Medulla oblongata (tissue), 1 donor: ENCODE results near the gene HLA-DOB.
A peak's percentile ranks its signal among the peaks of the same experiment; 100 is the strongest.

Experiments
- DNase-seq: peaks from one replicate; pipeline ENCODE4 v3.0.0-alpha.2; 2015; ENCODE audit errors: extremely low spot score

HLA-DOB gene

DNA sequence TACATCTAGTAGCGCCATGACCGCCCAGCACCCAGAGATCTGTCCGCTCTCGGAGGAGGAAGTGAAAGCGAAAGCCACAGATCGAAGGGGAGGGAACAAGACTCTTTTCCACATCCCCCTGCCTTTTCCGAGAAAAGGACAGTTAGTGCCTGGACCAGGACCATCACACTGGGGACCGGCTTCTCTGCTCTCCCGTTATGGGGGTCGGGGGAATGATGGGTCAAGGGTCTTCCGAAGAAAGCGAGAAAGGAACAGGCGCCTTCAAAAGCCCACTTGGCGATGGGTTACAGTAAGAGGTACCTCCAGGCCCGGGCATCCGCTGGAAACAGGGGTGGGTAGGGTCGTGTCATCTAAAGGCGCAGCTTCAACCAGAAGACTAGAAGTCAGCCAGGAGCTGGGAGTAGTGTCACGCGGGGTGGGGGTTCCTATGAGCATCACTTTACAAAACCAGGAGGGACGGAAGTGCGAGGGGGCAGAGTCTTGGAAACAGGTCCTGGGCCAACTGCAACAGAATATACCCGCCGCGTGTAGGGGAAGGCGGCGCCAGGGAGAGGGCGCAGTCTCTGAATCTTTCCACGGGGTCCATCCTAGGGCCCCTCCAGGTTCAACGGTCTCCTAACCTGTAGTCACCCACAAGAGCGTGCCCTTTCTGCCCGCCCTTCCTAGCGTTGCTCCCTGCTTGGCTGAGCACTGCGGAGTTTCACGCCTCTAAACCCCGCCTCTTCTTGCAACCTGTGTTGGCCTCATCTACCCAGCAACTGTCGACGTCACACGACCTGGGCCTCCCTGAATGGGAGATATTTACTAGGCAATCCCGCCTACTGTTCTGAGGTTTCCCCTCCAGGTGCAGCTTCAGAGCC lies 27.4 kb upstream of the HLA-DOB start, which contains the start of gene PSMB8:
TSS of gene PSMB8 (minus strand) at position 69 of the 860 bp plus-strand sequence. CDS start at position 18, 51 bp downstream.
- peak; percentile 98 for DNase-seq

DNA sequence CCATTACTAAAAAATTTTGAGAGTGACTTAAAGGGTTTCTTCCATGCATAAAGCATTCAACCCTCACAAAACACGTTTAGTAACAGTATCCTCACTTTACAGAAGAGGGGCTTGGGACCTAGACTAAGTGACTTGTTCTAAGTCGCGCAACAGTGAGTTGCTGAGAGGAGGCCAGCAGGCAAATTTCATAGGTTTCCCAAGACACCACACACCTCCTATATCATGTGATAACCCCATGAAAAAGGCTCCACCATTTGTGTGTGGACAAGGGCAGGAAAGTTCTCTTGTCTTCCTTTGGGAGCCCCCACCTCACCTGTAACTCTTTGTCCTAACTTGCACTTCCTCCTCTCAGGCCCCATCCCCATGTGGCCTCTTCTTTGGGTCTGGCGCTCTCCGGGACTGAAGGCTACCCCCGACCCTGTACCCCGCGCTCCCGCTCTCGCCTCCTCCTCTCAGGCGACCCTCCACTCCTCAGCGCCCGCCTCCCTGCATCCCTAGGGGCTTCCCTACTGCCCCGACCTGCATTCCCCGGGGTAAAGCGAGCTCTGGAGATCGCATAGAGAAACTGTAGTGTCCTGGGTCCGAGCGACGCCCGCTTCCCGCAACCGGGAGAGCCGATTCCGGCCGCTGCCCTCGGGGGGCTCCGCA lies 26.7 kb upstream of the HLA-DOB start:
- DNase-seq: peak; percentile 46

DNA sequence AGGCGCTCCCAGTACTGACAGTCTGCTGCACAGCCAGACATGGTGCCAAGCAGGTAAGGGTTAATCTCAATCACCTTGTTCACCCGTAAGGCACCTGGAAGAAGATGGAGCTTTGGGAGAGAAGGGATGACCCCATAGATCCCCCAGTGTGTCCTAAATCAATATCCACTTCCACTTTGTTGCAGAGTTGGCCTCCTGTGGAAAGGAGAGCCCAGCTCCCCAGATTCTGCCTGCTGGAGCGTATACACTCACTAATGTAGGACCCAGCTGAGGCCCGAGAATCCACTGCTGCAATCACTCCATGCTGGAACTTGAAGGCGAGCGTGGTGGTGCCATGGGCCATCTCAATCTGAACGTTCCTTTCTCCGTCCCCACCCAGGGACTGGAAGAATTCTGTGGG lies 25.9 kb upstream of the HLA-DOB start:
- no peak for DNase-seq

DNA sequence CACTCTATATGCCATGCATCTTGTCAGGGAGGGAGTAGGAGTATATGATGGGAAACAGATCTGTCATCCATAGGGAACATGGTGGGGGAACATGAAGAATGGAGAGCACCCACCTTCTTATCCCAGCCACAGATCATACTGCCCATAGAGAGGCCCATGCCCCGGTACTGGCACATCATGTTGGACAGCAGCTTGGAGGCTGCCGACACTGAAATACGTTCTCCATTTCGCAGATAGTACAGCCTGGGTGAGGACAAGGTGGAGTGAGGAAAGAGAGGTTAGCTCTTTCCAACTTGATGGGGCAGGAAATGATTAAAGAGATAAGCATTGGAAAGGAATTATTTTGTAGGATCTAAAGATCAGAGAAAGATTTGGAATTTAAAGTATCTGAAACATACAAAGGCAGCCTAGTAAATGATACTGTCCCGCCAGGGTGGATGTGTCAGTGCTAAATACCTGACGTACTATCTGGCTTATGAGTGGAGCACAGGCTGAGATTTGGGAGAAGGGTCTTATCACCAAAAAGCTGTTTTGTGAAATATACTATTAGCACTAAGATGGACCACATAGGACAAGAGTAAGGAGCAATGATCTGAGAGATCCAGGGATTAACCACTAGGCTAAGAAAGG lies 25.3 kb upstream of the HLA-DOB start:
- DNase-seq: no peak

DNA sequence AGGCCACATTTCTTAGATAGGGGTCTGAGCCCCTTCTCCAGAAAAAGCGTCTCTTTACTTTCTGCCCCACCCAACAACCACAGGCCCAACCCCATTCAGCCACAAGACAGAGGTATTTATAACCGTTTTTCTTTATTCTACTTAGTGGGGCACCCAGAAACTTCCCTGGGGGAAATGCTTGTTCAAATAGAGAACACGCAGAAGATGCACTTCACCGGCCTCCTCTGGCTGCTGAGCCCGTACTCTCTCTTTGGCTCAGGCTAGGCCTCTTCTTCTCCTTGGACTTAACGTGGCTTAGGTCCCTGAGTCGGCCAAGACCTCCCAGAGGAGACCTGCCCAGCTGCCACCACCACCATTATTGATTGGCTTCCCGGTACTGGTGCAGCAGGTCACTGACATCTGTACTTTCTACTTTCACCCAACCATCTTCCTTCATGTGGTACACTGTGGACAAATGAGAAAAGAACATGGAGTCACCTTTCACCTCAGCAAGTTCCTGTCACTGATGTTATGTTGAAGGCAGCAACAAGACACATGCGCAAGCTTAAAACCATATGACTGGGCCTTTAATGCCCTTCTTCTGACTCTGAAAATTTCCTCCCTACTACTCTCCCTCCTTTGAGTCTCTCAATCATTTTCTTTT lies 23.9 kb upstream of the HLA-DOB start:
- no peak for DNase-seq

DNA sequence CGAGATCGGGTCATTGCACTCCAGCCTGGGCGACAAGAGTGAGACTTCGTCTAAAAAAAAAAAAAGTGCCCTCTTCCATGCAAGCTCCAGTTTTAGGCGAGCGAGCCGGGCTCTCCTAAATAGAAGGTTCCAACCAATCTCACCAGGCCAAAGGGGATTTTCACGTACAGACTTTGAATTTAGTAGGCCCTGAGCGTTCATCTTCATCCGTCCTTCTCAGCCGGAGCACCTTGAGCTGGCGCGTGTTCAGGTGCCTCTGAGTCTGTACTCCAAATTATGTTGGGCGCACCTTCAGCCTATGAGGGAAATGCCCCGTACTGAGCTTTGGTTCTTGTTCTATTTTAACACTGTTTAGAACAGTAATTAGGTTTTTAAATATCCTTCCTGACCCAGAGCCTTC lies 22.6 kb upstream of the HLA-DOB start:
- DNase-seq: no peak

DNA sequence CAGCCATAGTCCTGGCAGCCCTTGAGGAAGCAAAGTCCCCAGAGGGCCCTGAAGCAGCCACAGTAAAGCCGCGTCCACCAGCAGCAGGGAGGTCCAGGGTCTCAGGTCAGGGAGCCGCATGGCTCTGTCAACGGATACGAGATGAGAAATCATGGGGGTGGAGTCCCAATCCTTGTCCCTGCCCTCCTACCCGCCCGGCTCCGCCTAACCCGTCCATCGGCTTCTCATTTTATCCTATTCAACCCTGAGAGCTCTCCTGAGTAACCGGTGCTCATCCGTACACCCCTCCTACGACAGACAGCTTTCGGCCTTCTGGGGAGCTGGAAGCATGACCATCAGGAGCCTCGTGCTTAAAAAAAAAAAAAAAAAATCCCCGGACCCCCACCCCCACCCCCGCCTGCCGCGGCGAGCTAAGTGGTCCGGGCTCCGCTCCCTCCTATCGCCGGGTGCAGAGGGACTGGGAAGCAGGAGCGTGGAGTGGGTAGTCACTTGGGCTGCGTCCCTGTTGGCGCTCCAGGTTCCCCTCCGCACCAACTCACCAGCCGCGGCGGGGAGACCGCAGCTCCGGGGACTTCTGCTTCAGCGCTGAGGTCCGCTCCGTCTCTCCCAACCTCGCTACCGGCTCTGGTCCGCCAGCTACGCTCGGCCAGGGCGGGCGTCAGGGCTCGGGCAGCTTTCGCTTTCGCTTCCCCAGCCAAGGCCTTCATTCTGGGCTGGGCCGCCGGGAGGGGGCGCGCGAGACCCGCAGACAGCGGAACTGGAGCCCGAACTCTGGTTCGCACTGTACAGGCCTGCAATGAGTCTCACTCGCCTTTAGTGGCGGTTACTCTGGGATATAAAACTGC lies 21.5 kb upstream of the HLA-DOB start, which contains the start of gene TAP2:
TSS of gene TAP2 (minus strand) at position 626 of the 845 bp plus-strand sequence. CDS start at position 120, 506 bp downstream.
- DNase-seq: peak; percentile 96

DNA sequence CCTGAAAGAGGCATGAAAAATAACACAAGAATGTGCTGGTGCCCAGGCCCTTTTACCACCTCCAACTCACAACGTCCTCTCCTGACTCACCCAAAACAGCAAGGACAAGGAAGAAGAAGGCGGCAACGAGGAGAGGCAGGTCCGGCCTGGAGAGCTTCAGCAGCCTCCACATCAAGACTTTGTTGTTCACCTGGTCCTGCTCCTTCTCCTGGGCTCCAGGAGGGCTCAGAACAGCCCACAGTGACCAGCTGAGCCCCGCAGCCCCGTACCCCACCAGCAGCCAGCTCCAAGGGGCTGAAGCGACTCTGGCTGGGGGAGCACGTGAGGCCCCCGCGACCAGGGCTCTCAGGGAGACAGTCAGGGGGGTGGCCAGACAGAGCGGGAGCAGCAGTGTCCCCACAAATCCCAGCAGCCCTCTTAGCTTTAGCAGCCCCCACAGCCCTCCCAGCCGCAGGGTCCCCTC lies 20.9 kb upstream of the HLA-DOB start:
- DNase-seq: no peak

DNA sequence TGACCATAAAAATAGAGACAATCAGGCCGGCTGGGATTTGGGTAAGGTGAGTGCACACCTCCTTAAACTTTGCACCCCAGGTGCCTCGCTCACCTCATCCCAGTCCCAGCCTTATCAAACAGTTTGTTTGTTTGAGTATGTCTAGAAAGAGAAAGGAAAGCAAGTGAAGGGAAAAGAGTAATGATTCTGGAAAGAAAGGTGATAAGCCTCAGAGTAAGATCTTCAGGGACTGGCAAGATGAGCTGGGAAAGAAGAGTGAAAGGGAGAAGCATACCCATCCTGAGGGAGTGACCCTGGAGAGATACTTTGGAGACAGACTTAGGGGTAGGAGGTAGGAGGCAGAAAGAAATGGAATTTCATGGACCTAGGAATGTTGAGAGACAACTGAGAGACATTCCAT lies 20.1 kb upstream of the HLA-DOB start:
- no peak for DNase-seq

DNA sequence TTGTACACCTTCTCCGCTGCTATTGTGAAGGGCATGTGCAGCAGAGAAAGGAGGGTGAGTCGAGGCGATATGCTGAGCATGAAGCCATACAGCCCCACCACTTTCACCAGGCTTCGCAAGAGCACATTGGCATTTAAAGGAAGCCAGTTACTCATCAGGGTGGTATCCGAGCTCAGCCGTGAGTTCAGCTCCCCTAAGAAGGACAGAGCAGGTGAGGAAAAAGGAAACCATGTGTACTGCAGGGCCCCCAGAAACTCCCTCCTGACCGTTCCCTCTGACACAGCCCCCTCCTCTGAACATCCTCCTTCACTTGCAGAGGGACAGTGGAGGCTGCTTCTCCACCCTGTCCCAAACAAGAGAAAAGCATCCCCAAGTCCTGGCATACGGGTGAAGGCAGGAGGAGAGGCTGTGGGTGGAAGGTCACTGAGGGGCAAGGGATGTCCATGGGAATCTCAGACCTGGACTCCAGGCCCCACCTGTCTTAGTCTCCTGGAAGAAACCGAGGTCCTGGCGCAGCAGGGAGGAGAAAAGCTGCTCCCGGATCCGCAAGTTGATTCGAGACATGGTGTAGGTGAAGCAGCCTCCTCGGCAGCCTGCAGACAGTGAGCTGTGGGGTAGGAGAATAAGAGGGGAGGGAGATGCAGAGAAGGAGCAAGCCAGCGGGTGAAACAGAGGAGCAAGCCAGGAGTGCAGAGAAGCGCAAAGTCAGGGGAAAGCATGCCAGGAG lies 18.5 kb upstream of the HLA-DOB start:
- no peak for DNase-seq

DNA sequence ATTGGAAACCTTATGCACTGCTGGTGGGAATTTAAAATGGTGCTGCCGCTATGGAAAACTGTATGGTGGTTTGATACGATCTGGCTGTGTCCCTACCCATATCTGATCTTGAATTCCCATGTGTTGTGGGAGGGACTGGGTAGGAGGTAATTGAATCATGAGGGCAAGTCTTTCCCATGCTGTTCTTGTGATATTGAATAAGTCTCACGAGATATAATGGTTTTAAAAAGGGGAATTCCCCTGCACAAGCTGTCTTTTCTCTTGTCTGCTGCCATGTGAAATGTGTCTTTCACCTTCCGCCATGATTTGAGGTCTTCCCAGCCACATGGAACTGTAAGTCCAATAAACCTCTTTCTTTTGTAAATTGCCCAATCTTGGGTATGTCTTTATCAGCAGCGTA lies 16.9 kb upstream of the HLA-DOB start:
- DNase-seq: no peak

DNA sequence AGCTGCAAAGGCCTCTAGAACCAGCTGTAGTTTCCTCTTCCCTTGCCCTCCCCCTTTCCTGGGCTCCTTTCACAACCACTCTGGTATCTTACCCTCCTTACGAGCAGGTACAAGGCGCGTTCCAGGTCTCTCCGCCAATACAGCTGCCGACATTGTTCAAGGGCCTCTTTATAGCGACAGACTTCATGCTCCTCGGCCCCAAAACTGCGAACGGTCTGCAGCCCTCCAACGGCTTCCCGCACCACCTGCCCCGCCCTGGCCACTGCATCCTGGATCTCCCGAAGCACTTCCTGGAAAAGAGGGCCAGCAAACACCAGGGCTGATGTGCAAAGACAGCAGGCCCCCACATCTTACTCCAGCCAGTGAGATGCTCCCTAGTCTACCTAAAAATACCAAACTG lies 15.7 kb upstream of the HLA-DOB start:
- no peak for DNase-seq

DNA sequence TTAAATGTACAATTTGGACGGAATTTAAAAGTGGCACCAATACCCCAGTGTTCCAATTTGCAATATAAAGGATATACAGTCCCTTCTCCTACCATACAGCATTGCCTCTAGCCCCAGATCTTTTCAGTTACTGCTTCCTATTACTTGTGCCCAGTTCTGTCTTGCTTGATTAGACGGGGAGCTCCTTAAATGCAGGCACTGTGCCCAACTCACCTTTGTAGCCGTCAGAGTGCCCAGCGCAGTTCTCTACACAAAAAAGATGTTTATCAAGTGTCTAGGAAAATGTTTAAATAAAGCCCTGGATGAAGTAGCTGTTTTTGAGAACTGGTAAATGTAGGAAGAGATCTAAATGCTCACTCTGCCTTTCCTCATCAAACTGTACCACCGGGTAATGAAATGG lies 14.1 kb upstream of the HLA-DOB start:
- no peak for DNase-seq

DNA sequence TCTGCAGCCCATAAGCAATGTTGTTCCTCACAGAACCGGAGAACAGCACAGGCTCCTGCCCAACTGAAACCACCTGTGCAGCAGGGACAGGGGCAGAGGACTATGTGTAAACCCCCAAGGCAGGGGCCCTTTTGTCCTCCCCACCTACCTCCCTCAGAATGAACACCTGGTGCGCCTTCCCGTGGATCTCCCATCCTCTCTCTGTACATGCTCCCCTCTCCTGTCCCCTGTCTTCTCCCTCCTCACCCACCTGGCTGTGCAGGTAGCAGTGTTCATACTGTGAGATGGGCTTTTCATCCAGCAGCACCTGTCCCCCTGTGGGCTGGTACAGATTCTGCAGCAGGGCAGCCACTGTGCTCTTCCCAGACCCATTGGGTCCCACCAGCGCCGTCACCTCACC lies 13.2 kb upstream of the HLA-DOB start:
- DNase-seq: no peak

DNA sequence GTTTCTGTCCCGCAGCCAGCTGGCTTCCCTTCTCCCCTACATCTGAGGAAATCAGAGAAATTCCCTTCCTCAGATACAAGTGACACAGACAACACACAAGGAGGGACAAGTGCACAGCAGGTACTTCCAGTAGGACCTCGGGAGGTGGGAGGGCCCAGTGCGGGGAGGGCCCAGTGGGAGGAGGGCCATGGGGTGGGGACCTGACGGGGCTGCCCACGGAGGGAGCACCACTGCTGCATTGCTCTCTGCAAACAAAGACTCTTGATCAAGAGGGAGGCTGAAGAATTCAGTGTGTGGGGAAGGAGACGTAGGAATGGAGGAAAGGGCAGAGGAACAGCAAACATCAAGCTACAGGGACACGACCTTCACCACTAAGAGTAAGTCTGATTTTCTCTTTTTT lies 12.7 kb upstream of the HLA-DOB start:
- DNase-seq: no peak

DNA sequence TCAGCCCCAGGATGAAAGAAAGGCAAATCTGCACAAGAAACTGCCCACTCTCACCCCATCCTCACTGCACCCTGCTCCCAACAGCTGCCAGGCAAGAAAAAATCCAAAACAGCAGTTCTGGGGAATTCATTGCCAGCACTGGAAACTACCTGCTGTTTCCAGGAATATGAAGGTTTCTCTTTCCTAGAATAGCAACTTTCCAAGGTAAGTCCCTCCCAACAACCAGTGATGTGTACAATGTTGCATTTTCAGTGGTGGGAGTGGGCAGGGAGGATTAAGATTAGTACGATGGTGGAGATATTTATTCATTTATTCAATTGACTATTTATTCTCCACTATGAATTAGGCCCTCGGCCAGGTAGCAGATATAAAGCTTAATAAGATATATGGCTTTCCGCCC lies 10.2 kb upstream of the HLA-DOB start:
- DNase-seq: no peak

DNA sequence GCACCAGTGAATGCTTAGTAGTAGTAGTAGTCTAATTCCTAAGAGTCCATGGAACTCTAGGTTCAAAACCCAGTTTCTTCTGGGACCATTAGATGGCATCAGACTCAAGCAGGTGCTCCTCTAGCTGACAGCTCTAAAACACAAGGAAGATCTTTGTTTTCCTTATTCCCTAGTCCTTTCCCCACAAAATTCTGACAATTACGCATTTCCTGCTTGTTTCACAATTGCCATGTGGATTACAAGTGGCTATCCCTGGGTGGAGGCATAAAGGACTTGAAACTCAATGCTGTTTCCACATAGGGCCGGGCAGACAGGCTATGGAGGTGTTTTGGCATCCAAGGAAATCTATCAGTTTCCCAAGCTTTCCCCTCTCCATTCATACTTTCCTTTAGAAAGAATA lies 9.2 kb upstream of the HLA-DOB start:
- DNase-seq: peak; percentile 49

DNA sequence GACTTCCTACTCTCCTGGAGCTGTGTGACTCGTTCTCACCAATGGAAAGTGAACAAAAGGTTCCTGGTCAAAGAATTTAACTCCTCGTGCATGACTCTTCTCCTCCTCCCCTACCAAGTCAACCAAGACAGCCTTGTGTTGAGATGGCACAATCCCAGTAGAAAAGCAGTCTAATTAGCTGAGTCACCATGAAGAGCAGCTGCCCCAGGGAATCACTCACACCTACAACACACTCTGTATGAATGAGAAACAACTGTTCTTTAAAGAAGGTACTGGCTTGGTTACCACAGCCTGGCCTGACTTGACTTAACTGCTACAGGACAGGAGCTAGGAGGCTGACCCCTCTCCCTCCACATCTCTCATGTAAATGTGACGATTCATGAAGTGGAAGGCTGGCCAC lies 2.9 kb upstream of the HLA-DOB start:
- DNase-seq: no peak

DNA sequence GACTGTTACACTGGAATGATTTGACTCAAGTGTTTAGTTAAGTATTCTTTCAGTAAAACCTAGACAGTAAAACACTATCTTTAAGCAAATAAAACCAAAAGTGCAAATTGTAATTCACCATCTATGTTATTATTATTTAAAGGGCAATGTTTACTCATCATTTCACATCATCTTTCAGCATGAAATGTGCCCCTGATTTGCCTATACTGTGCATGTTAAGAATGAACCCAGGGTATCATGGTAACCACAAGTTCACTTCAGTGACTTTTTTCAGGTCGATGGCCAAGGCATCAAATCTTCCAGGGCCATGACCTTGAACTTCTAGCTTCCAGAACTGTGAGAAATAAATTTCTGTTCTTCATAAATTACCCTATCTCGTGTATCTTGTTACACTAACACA lies 2.1 kb upstream of the HLA-DOB start:
- DNase-seq: no peak

DNA sequence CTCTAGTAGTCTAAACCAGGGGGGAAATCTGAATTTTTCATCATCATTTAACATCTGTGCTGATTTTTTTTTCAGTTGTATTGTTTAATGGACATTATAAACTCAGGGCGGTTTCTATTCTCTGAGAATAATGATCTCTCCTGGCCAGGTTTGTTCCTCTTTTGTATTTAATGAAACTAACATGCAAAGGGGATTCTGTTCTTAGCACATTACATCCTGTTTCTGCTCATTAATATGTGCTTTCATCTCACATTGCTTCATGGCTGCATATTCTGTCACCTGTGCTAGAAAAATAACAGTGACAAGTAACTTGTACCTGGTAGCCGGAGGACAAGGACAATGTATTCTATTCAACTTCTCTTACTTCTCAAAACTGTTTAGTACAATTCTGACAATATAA lies 806 bp downstream of the HLA-DOB start:
- DNase-seq: no peak
